A549 (cell line): Measurements from ENCODE around the gene FXYD4. TPM values are rescaled to one million over a fixed set of nuclear protein-coding genes. Genes with fewer than 3 reads are reported as not detected.

Experiments used
- ATAC-seq, 2 experiments: fragments of 200-7000 bp in 1 of 2; fragments of >200 bp in 1 of 2; cut with Nextera tagmentation in 1 of 2; cut with Tn5 transposase in 1 of 2; 3 replicates each; pipeline versions ENCODE4 v1.8.0 to v1.9.1; 2018 to 2020; ENCODE audit warnings: mild to moderate bottlenecking in 1 of 2, moderate library complexity in 1 of 2
- CTCF ChIA-PET: fragments of 300-600 bp; sonication (Branson Sonifier 250); formaldehyde crosslinking; extraction: SDS; loops from one replicate; lab custom pipeline; 2021; ENCODE audit warnings: antibody characterized with exemption, inconsistent platforms; lab: Yijun Ruan, JAX
- POLR2A ChIA-PET: fragments of 350-600 bp; formaldehyde crosslinking; extraction: SDS; loops from one replicate; lab custom pipeline; 2021; ENCODE audit warnings: antibody characterized with exemption, inconsistent platforms; lab: Yijun Ruan, JAX
- DNase-seq, 2 experiments: peaks; one replicate each; pipeline versions ENCODE4 v3.0.0 to v3.0.0-alpha.2; 2011 to 2016; ENCODE audit warnings: low read depth in 1 of 2, low spot score in 1 of 2
- FAIRE-seq: peaks from 2 replicates; lab custom pipeline; 2011; peaks lifted over from hg19 to GRCh38; lab: Jason Lieb, UNC
- H3K27ac ChIP-seq, 2 experiments: fragments of >200 bp; sonication (Bioruptor Twin); formaldehyde crosslinking; 3 replicates each; pipeline ENCODE4 v1.5.1; 2016 to 2017
- H3K4me1 ChIP-seq: fragments of >200 bp; sonication (Bioruptor Twin); formaldehyde crosslinking; 3 replicates; pipeline ENCODE4 v1.6.1; 2016
- H3K4me2 ChIP-seq: fragments of >200 bp; sonication (Bioruptor Twin); formaldehyde crosslinking; 3 replicates; pipeline ENCODE4 v1.6.1; 2016
- H3K4me3 ChIP-seq: fragments of >200 bp; sonication (Bioruptor Twin); formaldehyde crosslinking; 3 replicates; pipeline ENCODE4 v1.5.1; 2016
- H3K9me3 ChIP-seq: fragments of >200 bp; sonication (Bioruptor Twin); formaldehyde crosslinking; 3 replicates; pipeline ENCODE4 v1.6.1; 2016
- CBX2 ChIP-seq: fragments of 200-600 bp; sonication (generic); IDR thresholded peaks from 2 replicates; pipeline ENCODE4 v1.6.1; 2016; ENCODE audit warnings: low read depth, mild to moderate bottlenecking, borderline replicate concordance
- CEBPB ChIP-seq, 2 experiments: fragments of >200 bp in 1 of 2; sonication (Bioruptor Twin) in 1 of 2; formaldehyde crosslinking in 1 of 2; IDR thresholded peaks; 2 replicates each; pipeline ENCODE4 v1.6.1; 2012 to 2016
- EHMT2 ChIP-seq: fragments of 200-600 bp; sonication (generic); IDR thresholded peaks from 2 replicates; pipeline ENCODE4 v1.6.1; 2016; ENCODE audit warnings: antibody characterized with exemption, low read depth, mild to moderate bottlenecking, moderate library complexity
- FOSB ChIP-seq: fragments of 250-450 bp; sonication (Bioruptor Pico); IDR thresholded peaks from 2 replicates; pipeline ENCODE4 v1.5.0; 2020; ENCODE audit warnings: mild to moderate bottlenecking, moderate library complexity
- HDAC2 ChIP-seq: fragments of 200-600 bp; sonication (generic); IDR thresholded peaks from 2 replicates; pipeline ENCODE4 v1.6.1; 2016
- HOXB5 ChIP-seq: fragments of 250-450 bp; sonication (Bioruptor Pico); IDR thresholded peaks from 2 replicates; pipeline ENCODE4 v1.5.0; 2020; ENCODE audit warnings: mild to moderate bottlenecking, moderate library complexity
- KDM5A ChIP-seq: fragments of 200-600 bp; sonication (generic); IDR thresholded peaks from 2 replicates; pipeline ENCODE4 v1.6.1; 2016; ENCODE audit warnings: antibody characterized with exemption, mild to moderate bottlenecking
- MAFK ChIP-seq: fragments of 450-650 bp; IDR thresholded peaks from 2 replicates; pipeline ENCODE4 v1.6.1; 2014; ENCODE audit not compliant: partially characterized antibody
- PHF8 ChIP-seq: fragments of 200-600 bp; sonication (generic); IDR thresholded peaks from 2 replicates; pipeline ENCODE4 v1.6.1; 2016; ENCODE audit warnings: low read depth, mild to moderate bottlenecking, antibody characterized with exemption, moderate library complexity, borderline replicate concordance
- POLR2A ChIP-seq: IDR thresholded peaks from 2 replicates; pipeline ENCODE4 v1.6.1; 2012; ENCODE audit warnings: mild to moderate bottlenecking, low read length
- RARB ChIP-seq: fragments of 250-450 bp; sonication (Bioruptor Pico); IDR thresholded peaks from 2 replicates; pipeline ENCODE4 v1.8.0; 2021; ENCODE audit warnings: mild to moderate bottlenecking, moderate library complexity
- RCOR1 ChIP-seq: fragments of 150-350 bp; IDR thresholded peaks from 2 replicates; pipeline ENCODE4 v1.6.1; 2014; ENCODE audit warnings: antibody characterized with exemption, low read length, low read depth
- RFX5 ChIP-seq: fragments of 450-650 bp; IDR thresholded peaks from 2 replicates; pipeline ENCODE4 v1.7.1; 2014; ENCODE audit warnings: antibody characterized with exemption, mild to moderate bottlenecking, moderate library complexity
- TFCP2L1 ChIP-seq: fragments of 250-450 bp; sonication (Bioruptor Pico); IDR thresholded peaks from 2 replicates; pipeline ENCODE4 v1.5.0; 2021; ENCODE audit warnings: mild to moderate bottlenecking
- TP53 ChIP-seq: fragments of 250-450 bp; sonication (Bioruptor Pico); IDR thresholded peaks from 2 replicates; pipeline ENCODE4 v1.5.0; 2021; ENCODE audit warnings: mild to moderate bottlenecking, moderate library complexity
- ZSCAN20 ChIP-seq: fragments of 250-450 bp; sonication (Bioruptor Pico); IDR thresholded peaks from 2 replicates; pipeline ENCODE4 v1.8.0; 2022; ENCODE audit warnings: mild to moderate bottlenecking, moderate library complexity
- whole genome bisulfite sequencing: methylation state at CpG from one replicate; pipeline ENCODE4 v1.1.6; 2017; ENCODE audit errors: missing lambda C conversion rate; 5-methylcytosine and 5-hydroxymethylcytosine counted together
- polyA plus RNA-seq, 4 experiments: library from polyadenylated mRNA; depleted of rRNA in 3 of 4; stranded (reverse); fragments of >200 nt; fragmentation: RNase III in 1 of 4; extraction: RNeasy Plus Mini Kit Qiagen cat#74134 plus additional on column Dnase treatment in 1 of 4; gene quantifications; 2 replicates in 3 of 4; 3 replicates in 1 of 4; pipeline ENCODE4 v1.2.3, GENCODE V29; 2011 to 2017
- TF ChIP-seq, protein P1 (sequence below): fragments of 450-650 bp; IDR thresholded peaks from 2 replicates; pipeline ENCODE4 v1.6.1; 2014; ENCODE audit warnings: antibody characterized with exemption
- TF ChIP-seq, protein P2 (sequence below): fragments of 150-350 bp; IDR thresholded peaks from 2 replicates; pipeline ENCODE4 v1.6.1; 2014; ENCODE audit warnings: low read depth, mild to moderate bottlenecking, low read length
- TF ChIP-seq, protein P3 (sequence below): IDR thresholded peaks from 2 replicates; pipeline ENCODE4 v1.6.1; 2012
- TF ChIP-seq, protein P4 (sequence below): IDR thresholded peaks from 2 replicates; pipeline ENCODE4 v1.6.1; 2012
- TF ChIP-seq, protein P5 (sequence below): fragments of >200 bp; sonication (Bioruptor Twin); formaldehyde crosslinking; IDR thresholded peaks from 3 replicates; pipeline ENCODE4 v1.5.1; 2016

FXYD4 gene
- polyA plus RNA-seq, 2 of the 4 experiments (the other 2 are of a cell fraction), result not detected

DNA sequence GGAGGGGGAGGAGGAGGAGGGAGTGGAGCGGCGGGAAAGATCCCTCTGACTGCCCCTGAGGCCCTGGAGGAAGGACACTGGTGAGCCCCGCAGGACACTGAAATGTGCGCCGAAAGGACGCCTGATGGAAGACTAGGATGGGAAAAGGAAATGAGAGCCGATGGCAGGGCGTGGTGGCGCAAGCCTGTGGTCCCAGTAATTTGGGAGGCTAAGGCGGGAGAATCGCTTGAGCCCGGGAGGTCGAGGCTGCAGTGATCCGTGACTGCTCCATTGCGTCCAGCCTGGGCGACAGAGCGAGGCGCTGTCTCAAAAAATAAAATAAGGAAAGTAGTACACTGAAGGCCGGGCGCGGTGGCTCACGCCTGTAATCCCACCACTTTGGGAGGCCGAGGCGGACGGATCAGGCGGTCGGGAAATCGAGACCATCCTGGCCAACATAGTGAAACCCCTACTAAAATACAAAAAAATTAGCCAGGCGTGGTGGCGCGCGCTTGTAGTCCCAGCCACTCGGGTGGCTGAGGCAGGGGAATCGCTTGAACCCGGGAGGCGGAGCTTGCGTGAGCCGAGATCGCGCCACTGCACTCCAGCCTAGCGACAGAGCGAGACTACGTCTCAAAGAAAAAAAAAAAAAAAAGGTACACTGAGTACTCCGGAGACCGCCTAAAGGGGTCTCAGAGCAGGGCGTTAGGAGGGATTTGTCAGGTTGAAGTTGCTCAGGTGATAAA lies 38.1 kb downstream of the FXYD4 start (continued):
- TF ChIP-seq, protein P1, sequence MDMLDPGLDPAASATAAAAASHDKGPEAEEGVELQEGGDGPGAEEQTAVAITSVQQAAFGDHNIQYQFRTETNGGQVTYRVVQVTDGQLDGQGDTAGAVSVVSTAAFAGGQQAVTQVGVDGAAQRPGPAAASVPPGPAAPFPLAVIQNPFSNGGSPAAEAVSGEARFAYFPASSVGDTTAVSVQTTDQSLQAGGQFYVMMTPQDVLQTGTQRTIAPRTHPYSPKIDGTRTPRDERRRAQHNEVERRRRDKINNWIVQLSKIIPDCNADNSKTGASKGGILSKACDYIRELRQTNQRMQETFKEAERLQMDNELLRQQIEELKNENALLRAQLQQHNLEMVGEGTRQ, result no peak
- TF ChIP-seq HOXB5 (CRISPR knock-in tag) (0 out of 2 replicates have a peak, but pooled peaks have one; percentile 58), TFCP2L1 (CRISPR knock-in tag) (peak; percentile 85), POLR2A (peak; percentile 44; the same call in 1 of the 2 replicates)

DNA sequence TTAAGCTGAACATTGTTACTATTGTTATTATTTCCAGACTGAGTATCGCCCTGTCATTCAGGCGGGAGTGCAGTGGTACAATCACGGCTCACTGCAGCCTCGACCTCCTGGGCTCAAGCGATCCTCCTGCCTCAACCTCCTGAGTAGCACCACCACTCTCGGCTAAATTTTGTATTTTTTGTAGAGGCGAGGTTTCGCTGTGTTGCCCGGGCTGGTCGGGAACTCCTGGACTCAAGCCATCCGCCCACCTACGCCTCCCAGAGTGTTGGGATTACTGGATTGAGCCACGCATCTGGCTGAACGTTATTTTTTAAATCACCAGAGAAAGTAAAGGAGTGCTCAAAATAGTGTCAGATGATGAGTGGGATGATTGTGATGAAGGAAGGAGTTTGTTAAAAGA lies 38.9 kb downstream of the FXYD4 start:
- WGBS, result 83% methylated on average over 14 of the region's 14 CpGs
- ChIA-PET POLR2A (interaction anchor here (1.4 to 2.6 kb wide), 6 partner anchors 9 to 26 kb away, joined by 4 to 38 read pairs (median 17); partner anchors contain the start of gene ZNF487), CTCF (no interaction called here)
- Histone ChIP-seq H3K4me2 (peak overlapping the region; percentile 79), H3K4me3 (peak overlapping the region; percentile 96), H3K27ac (peak overlapping the region; percentile 95), H3K9me3 (no peaks in the 10 kb centered on the region), H3K4me1 (peaks cover 15% of the 10 kb centered on the region)
- no peak for TF ChIP-seq RFX5
- TF ChIP-seq, protein P2, sequence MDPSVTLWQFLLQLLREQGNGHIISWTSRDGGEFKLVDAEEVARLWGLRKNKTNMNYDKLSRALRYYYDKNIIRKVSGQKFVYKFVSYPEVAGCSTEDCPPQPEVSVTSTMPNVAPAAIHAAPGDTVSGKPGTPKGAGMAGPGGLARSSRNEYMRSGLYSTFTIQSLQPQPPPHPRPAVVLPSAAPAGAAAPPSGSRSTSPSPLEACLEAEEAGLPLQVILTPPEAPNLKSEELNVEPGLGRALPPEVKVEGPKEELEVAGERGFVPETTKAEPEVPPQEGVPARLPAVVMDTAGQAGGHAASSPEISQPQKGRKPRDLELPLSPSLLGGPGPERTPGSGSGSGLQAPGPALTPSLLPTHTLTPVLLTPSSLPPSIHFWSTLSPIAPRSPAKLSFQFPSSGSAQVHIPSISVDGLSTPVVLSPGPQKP, result no peak
- ATAC-seq (no peak), DNase-seq (no peak), FAIRE-seq (no peak)

DNA sequence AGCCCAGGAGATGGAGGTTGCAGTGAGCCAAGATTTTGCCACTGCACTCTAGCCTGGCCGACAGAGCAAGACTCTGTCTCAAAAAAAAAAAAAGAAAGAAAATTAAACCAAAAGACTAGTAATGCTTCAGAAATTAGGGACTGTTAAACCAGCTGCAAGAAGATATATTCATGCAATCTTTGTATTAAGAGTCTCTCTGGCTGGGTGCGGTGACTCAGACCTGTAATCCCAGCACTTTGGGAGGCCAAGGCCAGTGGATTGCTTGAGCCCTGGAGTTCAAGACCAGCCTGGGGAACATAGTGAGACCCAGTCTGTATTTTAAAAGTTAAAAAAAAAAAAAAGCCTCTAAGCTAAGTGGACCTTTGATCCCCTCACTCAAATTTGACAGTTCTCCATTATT lies 40.1 kb downstream of the FXYD4 start:
- CTCF ChIA-PET, result interaction anchor here (0.9 kb wide), 1 partner anchor 50 kb away, joined by 3 read pairs; no protein-coding TSS in a partner anchor
- Histone ChIP-seq H3K27ac (no peak overlapping the region), H3K9me3 (no peaks in the 10 kb centered on the region), H3K4me1 (peaks cover 8% of the 10 kb centered on the region; the same call in 2 of the 3 replicates), H3K4me3 (no peak overlapping the region), H3K4me2 (no peak overlapping the region)
- TF ChIP-seq MAFK, result no peak
- TF ChIP-seq CBX2, result no peak
- TF ChIP-seq TP53, result no peak
- TF ChIP-seq HOXB5 (CRISPR knock-in tag), result no peak
- no peak for TF ChIP-seq HDAC2
- TF ChIP-seq, protein P3, sequence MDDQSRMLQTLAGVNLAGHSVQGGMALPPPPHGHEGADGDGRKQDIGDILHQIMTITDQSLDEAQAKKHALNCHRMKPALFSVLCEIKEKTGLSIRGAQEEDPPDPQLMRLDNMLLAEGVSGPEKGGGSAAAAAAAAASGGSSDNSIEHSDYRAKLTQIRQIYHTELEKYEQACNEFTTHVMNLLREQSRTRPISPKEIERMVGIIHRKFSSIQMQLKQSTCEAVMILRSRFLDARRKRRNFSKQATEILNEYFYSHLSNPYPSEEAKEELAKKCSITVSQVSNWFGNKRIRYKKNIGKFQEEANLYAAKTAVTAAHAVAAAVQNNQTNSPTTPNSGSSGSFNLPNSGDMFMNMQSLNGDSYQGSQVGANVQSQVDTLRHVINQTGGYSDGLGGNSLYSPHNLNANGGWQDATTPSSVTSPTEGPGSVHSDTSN, result no peak
- no peak for TF ChIP-seq ZSCAN20 (CRISPR knock-in tag)
- TF ChIP-seq, protein P2, result no peak
- TF ChIP-seq KDM5A, result no peak
- no peak for TF ChIP-seq FOSB (CRISPR knock-in tag)
- ATAC-seq (no peak), DNase-seq (no peak), FAIRE-seq (no peak)
- 89% methylated on average over 2 of the region's 2 CpGs for WGBS
- POLR2A ChIA-PET, result interaction anchor here (0.8 kb wide), 1 partner anchor 9 kb away, joined by 3 read pairs; no protein-coding TSS in a partner anchor

DNA sequence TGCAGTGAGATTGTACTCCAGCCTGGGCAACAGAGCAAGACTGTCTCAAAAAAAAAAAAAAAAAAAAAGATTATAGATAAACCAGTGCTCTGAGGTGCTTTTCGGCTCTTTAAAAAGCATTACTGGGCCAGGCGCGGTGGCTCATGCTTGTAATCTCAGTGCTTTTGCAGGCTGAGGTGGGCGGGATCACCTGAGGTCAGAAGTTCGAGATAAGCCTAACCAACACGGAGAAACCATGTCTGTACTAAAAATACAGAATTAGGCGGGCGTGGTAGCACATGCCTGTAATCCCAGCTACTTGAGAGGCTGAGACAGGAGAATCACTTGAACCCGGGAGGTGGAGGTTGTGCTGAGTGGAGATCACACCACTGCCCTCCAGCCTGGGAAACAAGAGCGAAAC lies 44.1 kb downstream of the FXYD4 start:
- DNase-seq (no peak), FAIRE-seq (no peak), ATAC-seq (no peak)
- H3K4me3 ChIP-seq, result no peak overlapping the region
- 93% methylated on average over 10 of the region's 10 CpGs for WGBS
- H3K4me1 ChIP-seq, result peaks cover 6% of the 10 kb centered on the region
- ChIA-PET POLR2A (no interaction called here), CTCF (interaction anchor here (0.6 to 1.5 kb wide), 2 partner anchors 34 to 37 kb away, joined by 3 to 6 read pairs; no protein-coding TSS in a partner anchor)
- H3K9me3 ChIP-seq, result no peaks in the 10 kb centered on the region
- H3K4me2 ChIP-seq, result no peak overlapping the region
- no peak overlapping the region for H3K27ac ChIP-seq
- TF ChIP-seq, protein P4, sequence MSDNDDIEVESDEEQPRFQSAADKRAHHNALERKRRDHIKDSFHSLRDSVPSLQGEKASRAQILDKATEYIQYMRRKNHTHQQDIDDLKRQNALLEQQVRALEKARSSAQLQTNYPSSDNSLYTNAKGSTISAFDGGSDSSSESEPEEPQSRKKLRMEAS, result no peak
- TF ChIP-seq RFX5, result no peak
- TF ChIP-seq, protein P2, result no peak
- TF ChIP-seq, protein P5, sequence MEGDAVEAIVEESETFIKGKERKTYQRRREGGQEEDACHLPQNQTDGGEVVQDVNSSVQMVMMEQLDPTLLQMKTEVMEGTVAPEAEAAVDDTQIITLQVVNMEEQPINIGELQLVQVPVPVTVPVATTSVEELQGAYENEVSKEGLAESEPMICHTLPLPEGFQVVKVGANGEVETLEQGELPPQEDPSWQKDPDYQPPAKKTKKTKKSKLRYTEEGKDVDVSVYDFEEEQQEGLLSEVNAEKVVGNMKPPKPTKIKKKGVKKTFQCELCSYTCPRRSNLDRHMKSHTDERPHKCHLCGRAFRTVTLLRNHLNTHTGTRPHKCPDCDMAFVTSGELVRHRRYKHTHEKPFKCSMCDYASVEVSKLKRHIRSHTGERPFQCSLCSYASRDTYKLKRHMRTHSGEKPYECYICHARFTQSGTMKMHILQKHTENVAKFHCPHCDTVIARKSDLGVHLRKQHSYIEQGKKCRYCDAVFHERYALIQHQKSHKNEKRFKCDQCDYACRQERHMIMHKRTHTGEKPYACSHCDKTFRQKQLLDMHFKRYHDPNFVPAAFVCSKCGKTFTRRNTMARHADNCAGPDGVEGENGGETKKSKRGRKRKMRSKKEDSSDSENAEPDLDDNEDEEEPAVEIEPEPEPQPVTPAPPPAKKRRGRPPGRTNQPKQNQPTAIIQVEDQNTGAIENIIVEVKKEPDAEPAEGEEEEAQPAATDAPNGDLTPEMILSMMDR, result no peak
- TF ChIP-seq, protein P1, result no peak
- no peak for TF ChIP-seq RARB
- TF ChIP-seq MAFK, result no peak
- no peak for TF ChIP-seq RCOR1
- no peak for TF ChIP-seq EHMT2
- no peak for TF ChIP-seq POLR2A
- no peak for TF ChIP-seq CEBPB (IDR thresholded peaks at IDR 0.05)
- no peak for TF ChIP-seq PHF8
